Panc1 (cell line): ENCODE results near the gene SORT1. TPM values are rescaled to one million over a fixed set of nuclear protein-coding genes. Genes with fewer than 3 reads are reported as not detected.

Experiments used
- ATAC-seq: fragments of 200-7000 bp; cut with Tn5 transposase; 2 replicates; pipeline ENCODE4 v1.9.1; 2020; ENCODE audit warnings: mild to moderate bottlenecking, moderate library complexity
- BruUV-seq: library from RNA; stranded (reverse); fragments of 400-500 nt; replicated peaks from 2 replicates; lab custom pipeline; 2021; lab: Mats Ljungman, UMichigan
- CTCF ChIA-PET: fragments of 300-600 bp; sonication (Branson Sonifier 250); formaldehyde crosslinking; loops from one replicate; lab custom pipeline; 2022; ENCODE audit warnings: antibody characterized with exemption; lab: Charles Lee
- POLR2A ChIA-PET: fragments of 300-600 bp; sonication (Branson Sonifier 250); formaldehyde crosslinking; loops from one replicate; lab custom pipeline; 2022; ENCODE audit warnings: antibody characterized with exemption; lab: Charles Lee
- DNase-seq: peaks from one replicate; pipeline ENCODE4 v3.0.0-alpha.2; 2010; ENCODE audit warnings: low read depth, low spot score
- H3K27ac ChIP-seq: 2 replicates; pipeline ENCODE4 v1.5.1; 2011; ENCODE audit warnings: mild to moderate bottlenecking, low read length, inconsistent platforms
- H3K27me3 ChIP-seq: fragments of 200-500 bp; sonication (Bioruptor generic); 2 replicates; pipeline ENCODE4 v1.6.0; 2014; ENCODE audit warnings: low read length, inconsistent platforms; ENCODE audit not compliant: control insufficient read depth, insufficient read depth
- H3K36me3 ChIP-seq: fragments of 200-500 bp; sonication (Bioruptor generic); 2 replicates; pipeline ENCODE4 v1.5.1; 2014; ENCODE audit warnings: inconsistent platforms, mild to moderate bottlenecking, low read length, moderate library complexity; ENCODE audit not compliant: control insufficient read depth, insufficient read depth
- H3K4me1 ChIP-seq: 2 replicates; pipeline ENCODE4 v1.5.1; 2011; ENCODE audit warnings: inconsistent platforms, mild to moderate bottlenecking, low read length, moderate library complexity; ENCODE audit not compliant: control insufficient read depth, insufficient read depth
- H3K4me3 ChIP-seq, 2 experiments: 2 replicates each; pipeline ENCODE4 v1.5.1; 2011 to 2012; ENCODE audit warnings: low read depth in 2 of 2, low read length in 2 of 2, mild to moderate bottlenecking in 2 of 2, inconsistent platforms in 1 of 2, moderate library complexity in 1 of 2
- H3K9me3 ChIP-seq: fragments of 200-500 bp; sonication (Bioruptor generic); 2 replicates; pipeline ENCODE4 v1.5.1; 2014; ENCODE audit warnings: low read depth, mild to moderate bottlenecking, inconsistent platforms, low read length, moderate library complexity; ENCODE audit not compliant: control insufficient read depth, insufficient read depth
- POLR2AphosphoS5 ChIP-seq: IDR thresholded peaks from 2 replicates; pipeline ENCODE4 v1.6.1; 2012; ENCODE audit warnings: mild to moderate bottlenecking, low read depth, low read length, moderate library complexity
- SIN3A ChIP-seq: IDR thresholded peaks from 2 replicates; pipeline ENCODE4 v1.6.1; 2012; ENCODE audit warnings: low read depth, mild to moderate bottlenecking, low read length, moderate library complexity, borderline replicate concordance; ENCODE audit not compliant: insufficient read depth
- TCF7L2 ChIP-seq: IDR thresholded peaks from 2 replicates; pipeline ENCODE4 v1.6.1; 2011; ENCODE audit warnings: mild to moderate bottlenecking, low read depth, low read length, inconsistent platforms
- in situ Hi-C: cut with HindIII; loops from 2 replicates; pipeline ENCODE4 v1.10.0; 2016; ENCODE audit warnings: low sequenced_read_pairs, low pct_unique_long_range_greater_than_20kb
- intact Hi-C: fragments of 100-400 bp; cut with micrococcal nuclease; formaldehyde crosslinking; loops from one replicate; pipeline ENCODE4 v1.10.0; 2022; ENCODE audit not compliant: unreplicated experiment
- total RNA-seq: library from RNA; stranded (reverse); gene quantifications from one replicate; pipeline ENCODE4 v1.2.1, GENCODE V29; 2021; ENCODE audit not compliant: unreplicated experiment
- TF ChIP-seq, protein P1 (sequence below): fragments of 450-650 bp; IDR thresholded peaks from 2 replicates; pipeline ENCODE4 v1.5.1; 2017; ENCODE audit warnings: mild to moderate bottlenecking
- TF ChIP-seq, protein P2 (sequence below), 2 experiments: IDR thresholded peaks; 2 replicates each; pipeline ENCODE4 v1.6.1; 2011 to 2012; ENCODE audit warnings: low read depth in 2 of 2, control low read depth in 1 of 2, low read length in 1 of 2, mild to moderate bottlenecking in 1 of 2, moderate library complexity in 1 of 2; ENCODE audit not compliant: insufficient read depth in 1 of 2

The SORT1 gene
- total RNA-seq, 1 experiment from 2014 or later = 25.1 TPM

DNA sequence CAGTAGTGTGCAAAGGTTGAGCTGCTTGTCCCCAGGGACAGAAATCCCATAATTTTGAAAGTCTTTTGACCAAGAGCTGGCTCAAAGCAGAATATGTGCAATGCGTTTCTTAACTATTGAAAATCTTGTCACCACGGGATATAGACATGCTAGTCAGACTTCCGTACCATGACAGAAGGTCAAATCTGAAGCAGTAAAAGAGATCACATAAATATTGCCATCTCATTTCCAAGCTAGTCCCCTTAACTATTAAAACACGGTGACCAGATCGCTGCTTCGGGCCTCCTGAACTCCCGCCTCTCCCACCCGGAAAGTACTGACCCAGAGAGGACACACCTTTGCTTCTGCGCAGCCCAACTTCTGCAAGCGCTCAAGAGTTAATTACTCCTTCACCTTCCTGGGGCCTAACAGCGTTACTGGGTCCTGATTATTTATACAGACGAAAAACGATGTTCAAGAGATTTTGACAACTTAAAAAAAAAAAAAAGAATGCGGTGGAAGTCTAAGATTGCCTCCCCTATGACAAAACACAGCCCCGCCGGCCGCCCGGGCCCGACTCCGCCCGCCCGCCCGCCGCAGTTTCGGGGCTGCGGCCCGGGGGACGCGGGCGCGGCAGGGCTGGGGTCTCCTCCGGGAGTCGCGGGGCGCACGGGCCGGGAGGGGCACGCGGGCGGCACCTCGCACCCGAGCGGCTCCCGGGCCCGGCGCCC is 692 bp downstream of the SORT1 start:
- POLR2A ChIA-PET = no interaction called here
- Histone ChIP-seq H3K4me3 (peak overlapping the region; percentile 44 to 50), H3K36me3 (peaks cover 4% of the 10 kb centered on the region), H3K9me3 (no peaks in the 10 kb centered on the region), H3K27ac (peak overlapping the region; percentile 12; the same call in 1 of the 2 replicates), H3K27me3 (no peaks in the 10 kb centered on the region), H3K4me1 (peaks cover 18% of the 10 kb centered on the region)
- DNase-seq (no peak), ATAC-seq (peak; percentile 6; the same call in 1 of the 2 replicates)
- CTCF ChIA-PET = interaction anchor here (0.7 kb wide), 1 partner anchor 184 kb away, joined by 4 read pairs; no protein-coding TSS in a partner anchor
- no TSS peak for BruUV-seq
- no peak for TF ChIP-seq SIN3A
- no peak for TF ChIP-seq TCF7L2
- TF ChIP-seq, protein P1, sequence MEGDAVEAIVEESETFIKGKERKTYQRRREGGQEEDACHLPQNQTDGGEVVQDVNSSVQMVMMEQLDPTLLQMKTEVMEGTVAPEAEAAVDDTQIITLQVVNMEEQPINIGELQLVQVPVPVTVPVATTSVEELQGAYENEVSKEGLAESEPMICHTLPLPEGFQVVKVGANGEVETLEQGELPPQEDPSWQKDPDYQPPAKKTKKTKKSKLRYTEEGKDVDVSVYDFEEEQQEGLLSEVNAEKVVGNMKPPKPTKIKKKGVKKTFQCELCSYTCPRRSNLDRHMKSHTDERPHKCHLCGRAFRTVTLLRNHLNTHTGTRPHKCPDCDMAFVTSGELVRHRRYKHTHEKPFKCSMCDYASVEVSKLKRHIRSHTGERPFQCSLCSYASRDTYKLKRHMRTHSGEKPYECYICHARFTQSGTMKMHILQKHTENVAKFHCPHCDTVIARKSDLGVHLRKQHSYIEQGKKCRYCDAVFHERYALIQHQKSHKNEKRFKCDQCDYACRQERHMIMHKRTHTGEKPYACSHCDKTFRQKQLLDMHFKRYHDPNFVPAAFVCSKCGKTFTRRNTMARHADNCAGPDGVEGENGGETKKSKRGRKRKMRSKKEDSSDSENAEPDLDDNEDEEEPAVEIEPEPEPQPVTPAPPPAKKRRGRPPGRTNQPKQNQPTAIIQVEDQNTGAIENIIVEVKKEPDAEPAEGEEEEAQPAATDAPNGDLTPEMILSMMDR = no peak
- no peak for TF ChIP-seq POLR2AphosphoS5
- TF ChIP-seq, protein P2, sequence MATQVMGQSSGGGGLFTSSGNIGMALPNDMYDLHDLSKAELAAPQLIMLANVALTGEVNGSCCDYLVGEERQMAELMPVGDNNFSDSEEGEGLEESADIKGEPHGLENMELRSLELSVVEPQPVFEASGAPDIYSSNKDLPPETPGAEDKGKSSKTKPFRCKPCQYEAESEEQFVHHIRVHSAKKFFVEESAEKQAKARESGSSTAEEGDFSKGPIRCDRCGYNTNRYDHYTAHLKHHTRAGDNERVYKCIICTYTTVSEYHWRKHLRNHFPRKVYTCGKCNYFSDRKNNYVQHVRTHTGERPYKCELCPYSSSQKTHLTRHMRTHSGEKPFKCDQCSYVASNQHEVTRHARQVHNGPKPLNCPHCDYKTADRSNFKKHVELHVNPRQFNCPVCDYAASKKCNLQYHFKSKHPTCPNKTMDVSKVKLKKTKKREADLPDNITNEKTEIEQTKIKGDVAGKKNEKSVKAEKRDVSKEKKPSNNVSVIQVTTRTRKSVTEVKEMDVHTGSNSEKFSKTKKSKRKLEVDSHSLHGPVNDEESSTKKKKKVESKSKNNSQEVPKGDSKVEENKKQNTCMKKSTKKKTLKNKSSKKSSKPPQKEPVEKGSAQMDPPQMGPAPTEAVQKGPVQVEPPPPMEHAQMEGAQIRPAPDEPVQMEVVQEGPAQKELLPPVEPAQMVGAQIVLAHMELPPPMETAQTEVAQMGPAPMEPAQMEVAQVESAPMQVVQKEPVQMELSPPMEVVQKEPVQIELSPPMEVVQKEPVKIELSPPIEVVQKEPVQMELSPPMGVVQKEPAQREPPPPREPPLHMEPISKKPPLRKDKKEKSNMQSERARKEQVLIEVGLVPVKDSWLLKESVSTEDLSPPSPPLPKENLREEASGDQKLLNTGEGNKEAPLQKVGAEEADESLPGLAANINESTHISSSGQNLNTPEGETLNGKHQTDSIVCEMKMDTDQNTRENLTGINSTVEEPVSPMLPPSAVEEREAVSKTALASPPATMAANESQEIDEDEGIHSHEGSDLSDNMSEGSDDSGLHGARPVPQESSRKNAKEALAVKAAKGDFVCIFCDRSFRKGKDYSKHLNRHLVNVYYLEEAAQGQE (IDR thresholded peaks at IDR 0.05; ENCODE audit: insufficient read depth in 1 of 2, low read depth in 2 of 2, low read length in 1 of 2) = no peak
- in situ Hi-C loops = no loop called here
- intact Hi-C loops = loop anchor here (5.0 kb wide), 1 partner anchor 135 kb away; no protein-coding TSS in a partner anchor

- H3K9me3 ChIP-seq = no peaks in the 10 kb centered on the region
- intact Hi-C loops (loop anchor here (5.0 kb wide), 1 partner anchor 134 kb away; no protein-coding TSS in a partner anchor), in situ Hi-C loops (no loop called here)
- DNase-seq (no peak), ATAC-seq (no peak)
- peaks cover 4% of the 10 kb centered on the region for H3K36me3 ChIP-seq
- CTCF ChIA-PET = interaction anchor here (0.7 kb wide), 1 partner anchor 184 kb away, joined by 4 read pairs; no protein-coding TSS in a partner anchor
- no peak overlapping the region; the same call in 1 of the 2 replicates for H3K27ac ChIP-seq
- POLR2A ChIA-PET = no interaction called here
- H3K4me3 ChIP-seq = peak overlapping the region in 1 of 2 experiments; percentile 50; a peak in 2 of 4 replicates
- H3K27me3 ChIP-seq = no peaks in the 10 kb centered on the region
- BruUV-seq = TSS peak; percentile 61
- H3K4me1 ChIP-seq = peaks cover 18% of the 10 kb centered on the region
- TF ChIP-seq, protein P1 = no peak
- TF ChIP-seq, protein P2 (IDR thresholded peaks at IDR 0.05; ENCODE audit: insufficient read depth in 1 of 2, low read depth in 2 of 2, low read length in 1 of 2) = no peak
- TF ChIP-seq POLR2AphosphoS5 (no peak), TCF7L2 (no peak), SIN3A (no peak)
Measured at GRCh38 chr1:109396513-109396839, 1.2 kb downstream of the SORT1 start.
